Mammary epithelial cell (primary cell): ENCODE measurements around the gene PARVA.

Source experiments
- EZH2 ChIP-seq: IDR thresholded peaks from 2 replicates; pipeline ENCODE4 v1.6.1; 2012; ENCODE audit warnings: low read length, inconsistent platforms, borderline replicate concordance
- TF ChIP-seq, protein P1 (sequence below), 2 donors: IDR thresholded peaks in 1 of 2; conservative IDR thresholded peaks in 1 of 2; 2 replicates each; pipeline ENCODE4 v1.5.1; 2011 to 2012; ENCODE audit warnings: inconsistent platforms in 2 of 2, low read length in 2 of 2, mild to moderate bottlenecking in 2 of 2, control low read depth in 1 of 2, low read depth in 1 of 2; ENCODE audit not compliant: insufficient read depth in 1 of 2; ENCODE audit errors: extremely low read depth in 1 of 2

DNA sequence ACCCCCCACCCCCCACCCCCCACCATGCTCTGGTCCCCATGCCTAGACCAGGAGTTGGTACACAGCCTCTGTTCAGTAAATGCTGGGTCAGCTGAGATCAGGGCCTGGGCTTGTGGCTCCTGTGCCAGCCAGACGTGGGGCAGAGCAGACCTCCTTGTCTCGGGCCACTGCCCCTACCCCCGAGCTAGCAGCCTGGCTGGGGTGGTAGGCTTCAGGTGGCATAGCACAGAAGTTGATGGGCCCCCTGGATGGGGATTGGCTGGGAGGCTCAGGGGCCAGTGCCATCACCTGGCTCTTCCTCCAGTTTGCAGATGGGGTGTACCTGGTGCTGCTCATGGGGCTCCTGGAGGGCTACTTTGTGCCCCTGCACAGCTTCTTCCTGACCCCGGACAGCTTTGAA is 139.9 kb downstream of the PARVA start:
- TF ChIP-seq, protein P1, sequence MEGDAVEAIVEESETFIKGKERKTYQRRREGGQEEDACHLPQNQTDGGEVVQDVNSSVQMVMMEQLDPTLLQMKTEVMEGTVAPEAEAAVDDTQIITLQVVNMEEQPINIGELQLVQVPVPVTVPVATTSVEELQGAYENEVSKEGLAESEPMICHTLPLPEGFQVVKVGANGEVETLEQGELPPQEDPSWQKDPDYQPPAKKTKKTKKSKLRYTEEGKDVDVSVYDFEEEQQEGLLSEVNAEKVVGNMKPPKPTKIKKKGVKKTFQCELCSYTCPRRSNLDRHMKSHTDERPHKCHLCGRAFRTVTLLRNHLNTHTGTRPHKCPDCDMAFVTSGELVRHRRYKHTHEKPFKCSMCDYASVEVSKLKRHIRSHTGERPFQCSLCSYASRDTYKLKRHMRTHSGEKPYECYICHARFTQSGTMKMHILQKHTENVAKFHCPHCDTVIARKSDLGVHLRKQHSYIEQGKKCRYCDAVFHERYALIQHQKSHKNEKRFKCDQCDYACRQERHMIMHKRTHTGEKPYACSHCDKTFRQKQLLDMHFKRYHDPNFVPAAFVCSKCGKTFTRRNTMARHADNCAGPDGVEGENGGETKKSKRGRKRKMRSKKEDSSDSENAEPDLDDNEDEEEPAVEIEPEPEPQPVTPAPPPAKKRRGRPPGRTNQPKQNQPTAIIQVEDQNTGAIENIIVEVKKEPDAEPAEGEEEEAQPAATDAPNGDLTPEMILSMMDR (conservative IDR thresholded peaks at IDR 0.05 in 1 of 2, IDR thresholded peaks at IDR 0.05 in 1 of 2; ENCODE audit: extremely low read depth in 1 of 2, insufficient read depth in 1 of 2, low read depth in 1 of 2, low read length in 2 of 2): no peak
- TF ChIP-seq EZH2: no peak
